Activated CD8-positive, alpha-beta memory T cell treated with anti-CD3 and anti-CD28 coated beads, Interleukin-2, amount 50 U/mL, for 24 hours (primary cell): ENCODE data around the gene GAN.

Experiments used
- DNase-seq: peaks from one replicate; pipeline ENCODE4 v3.0.0-alpha.2; 2020; ENCODE audit errors: extremely low read depth

GAN gene

DNA sequence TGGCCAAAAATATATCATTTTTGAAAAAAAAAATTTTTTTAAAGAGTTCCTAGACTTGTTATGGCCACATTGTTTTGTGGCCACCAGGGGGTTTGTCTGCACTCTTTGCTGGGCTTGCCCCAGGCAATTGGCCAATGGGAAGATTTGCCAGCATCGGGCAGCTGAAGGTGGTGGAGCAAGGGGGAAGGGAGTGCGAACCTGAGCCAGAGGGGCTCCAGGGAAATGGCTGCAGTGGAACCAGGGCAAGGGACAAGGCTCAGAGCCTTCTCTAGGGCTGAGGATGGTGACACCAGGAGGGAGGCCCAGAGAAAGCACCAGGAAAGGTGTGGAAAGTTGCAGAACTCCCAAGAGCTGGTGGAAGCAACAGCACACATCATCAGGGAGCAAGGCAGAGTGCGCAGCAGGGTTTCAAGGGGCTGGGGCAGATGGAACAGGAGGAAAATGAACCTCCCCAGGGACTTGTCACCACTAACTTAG is 114.3 kb downstream of the GAN start:
- DNase-seq: no peak

GRCh38 chr16:81431554-81432353 is 117.0 kb downstream of the GAN start:
- no peak for DNase-seq

GRCh38 chr16:81432937-81433557 is 118.3 kb downstream of the GAN start:
- DNase-seq: no peak

DNA sequence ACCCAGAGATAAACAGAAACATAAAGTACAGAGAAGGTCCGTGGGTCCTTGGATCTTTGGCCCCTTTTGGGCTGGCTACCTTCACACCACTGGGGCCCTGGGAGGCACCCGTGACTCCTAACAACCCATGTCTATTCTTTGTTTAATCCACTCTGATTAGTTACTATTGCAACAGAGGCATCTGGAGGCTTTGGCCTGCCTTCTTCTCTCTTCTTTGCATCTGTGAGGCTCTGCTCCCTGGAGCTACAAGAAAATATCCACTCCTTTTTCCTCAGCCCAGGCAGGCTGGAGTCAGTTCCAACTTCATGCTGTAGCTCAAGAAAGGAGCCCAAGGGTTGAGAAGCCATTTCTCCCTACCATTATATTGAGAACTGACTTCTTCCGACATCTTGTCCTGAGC is 120.3 kb downstream of the GAN start:
- DNase-seq: no peak

DNA sequence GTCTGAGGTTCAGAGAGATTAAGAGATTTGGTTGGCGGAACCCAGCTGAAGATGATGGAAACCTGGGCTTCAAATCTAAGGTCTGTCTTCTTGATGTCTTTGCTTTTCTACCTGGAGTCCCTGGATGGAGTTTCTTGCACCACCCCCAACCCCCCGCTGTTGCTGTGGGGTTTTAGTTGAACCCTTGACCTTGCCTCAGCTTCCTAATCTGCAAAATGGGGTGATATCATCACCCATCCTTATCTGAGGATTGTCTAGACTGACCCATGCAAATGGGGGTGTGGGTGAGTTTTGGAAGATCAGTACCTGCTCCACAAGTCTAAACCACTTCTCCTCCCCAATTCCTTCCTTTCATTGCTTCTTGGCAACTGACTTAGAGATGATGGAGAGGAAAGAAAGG is 120.8 kb downstream of the GAN start:
- no peak for DNase-seq

DNA sequence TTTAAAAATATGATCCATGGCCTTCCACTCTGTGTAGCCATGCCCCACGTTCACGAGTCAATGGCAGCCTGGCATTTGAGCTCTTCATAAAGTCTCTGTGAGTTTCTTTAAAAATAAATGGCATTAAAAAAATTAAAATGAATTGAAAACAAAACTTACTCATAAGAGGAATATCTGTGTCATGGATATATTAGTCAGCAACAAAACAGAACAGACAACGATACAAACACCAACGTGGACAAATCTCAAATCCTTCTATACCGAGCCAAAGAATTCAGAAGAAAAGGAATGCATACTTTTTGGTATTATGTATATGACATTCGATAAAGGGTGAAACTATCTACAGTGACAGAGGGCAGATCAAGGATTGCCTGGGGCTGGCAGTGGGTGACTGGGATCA is 121.6 kb downstream of the GAN start:
- no peak for DNase-seq

GRCh38 chr16:81437865-81438264 is 123.1 kb downstream of the GAN start:
- no peak for DNase-seq
